Suppressor macrophage (primary cell): ENCODE results near the gene TRAPPC3.
"Not testable (repeated sequence)": the region's sequence is repeated elsewhere in the genome, so short reads cannot be mapped to it uniquely, and the experiment has no call there.

Source experiments
- DNase-seq, 4 experiments: peaks; one replicate each; pipeline ENCODE4 v3.0.0-alpha.2; 2020 to 2022

Gene TRAPPC3

GRCh38 chr1:36166136-36166535 lies 16.9 kb upstream of the TRAPPC3 start:
- peak in 2 of 4 experiments; percentile 59 to 67 for DNase-seq

DNA sequence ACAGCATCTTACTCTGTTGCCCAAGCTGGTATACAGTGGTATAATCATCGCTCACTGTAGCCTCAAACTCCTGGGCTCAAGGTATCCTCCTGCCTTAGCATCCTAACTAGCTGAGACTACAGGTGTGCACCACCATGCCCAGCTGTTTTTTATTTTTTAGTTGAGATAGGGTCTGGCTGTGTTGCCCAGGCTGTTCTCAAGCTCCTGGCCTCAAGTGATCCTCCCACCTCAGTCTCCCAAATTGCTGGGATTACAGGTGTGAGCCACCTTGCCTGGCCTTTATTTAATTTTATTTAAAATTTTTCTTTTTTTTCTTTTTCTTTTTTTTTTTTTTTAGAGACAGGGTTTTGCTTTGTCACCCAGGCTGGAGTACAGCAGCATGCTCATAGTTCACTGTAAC lies 15.9 kb upstream of the TRAPPC3 start:
- no peak for DNase-seq

DNA sequence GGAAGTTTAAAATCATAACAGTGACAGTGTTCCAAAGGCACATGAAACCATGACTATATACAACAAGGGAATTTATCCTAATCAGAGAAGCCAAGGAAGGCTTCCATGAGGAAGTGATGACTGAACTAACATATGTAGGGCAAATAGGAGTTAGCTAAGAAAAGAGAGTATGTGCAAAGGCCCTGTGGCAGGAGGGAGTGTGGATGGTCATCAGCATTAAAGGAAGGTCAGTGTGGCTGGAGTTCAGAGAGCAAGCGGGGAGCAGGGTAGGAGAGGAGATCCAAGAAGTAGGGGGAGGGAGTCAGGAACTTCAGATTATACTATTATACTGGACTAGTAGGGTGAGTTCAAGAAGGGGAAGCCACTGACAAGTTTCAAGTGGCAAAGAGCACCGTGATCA lies 15.1 kb upstream of the TRAPPC3 start:
- DNase-seq: peak in 3 of 4 experiments; percentile 46 to 59 (median 49)

DNA sequence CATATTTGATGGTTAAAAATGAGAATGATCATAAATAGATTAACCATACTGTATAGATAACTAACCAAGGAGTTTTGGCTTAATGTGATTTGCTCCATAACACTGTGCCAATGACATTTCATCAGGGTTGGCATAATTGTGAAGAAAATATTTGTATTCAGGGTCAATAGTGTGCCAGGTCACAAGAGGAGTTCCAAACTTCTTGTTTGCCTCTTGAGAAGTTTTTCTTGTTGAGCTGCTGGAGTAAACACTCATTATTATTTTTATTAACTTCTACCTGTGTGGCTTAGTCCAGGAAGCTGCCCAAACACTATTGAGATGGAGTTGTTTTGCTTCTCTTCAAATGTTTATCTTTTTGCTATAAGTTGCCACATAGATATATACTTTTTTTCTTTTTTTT lies 14.1 kb upstream of the TRAPPC3 start:
- DNase-seq: no peak

DNA sequence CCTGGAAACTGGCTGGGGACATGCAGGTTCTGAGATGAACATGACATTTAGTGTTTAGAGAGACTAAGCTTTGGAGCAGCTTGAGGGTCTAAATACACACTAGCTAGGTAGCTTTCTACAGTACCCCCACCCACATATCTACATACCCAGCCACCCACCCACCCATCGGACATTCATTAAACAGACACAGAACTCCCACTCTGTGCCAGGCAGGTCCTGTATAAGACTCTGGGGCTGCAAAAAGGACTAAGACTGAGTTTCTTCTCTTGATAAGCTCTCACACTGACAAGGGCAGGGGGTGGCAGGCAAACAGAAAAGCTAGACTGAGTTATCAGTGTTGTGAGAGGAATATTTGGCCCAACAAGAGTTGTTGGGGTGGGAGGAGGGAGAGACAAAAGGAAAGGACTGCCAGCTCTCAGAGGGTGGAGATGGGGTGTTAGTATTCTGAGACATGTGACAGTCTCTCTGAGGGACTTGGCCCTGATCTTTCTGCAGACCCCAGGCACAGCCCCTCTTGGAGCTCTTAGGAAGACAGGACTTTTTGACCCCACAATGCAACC lies 13.5 kb upstream of the TRAPPC3 start:
- no peak for DNase-seq

DNA sequence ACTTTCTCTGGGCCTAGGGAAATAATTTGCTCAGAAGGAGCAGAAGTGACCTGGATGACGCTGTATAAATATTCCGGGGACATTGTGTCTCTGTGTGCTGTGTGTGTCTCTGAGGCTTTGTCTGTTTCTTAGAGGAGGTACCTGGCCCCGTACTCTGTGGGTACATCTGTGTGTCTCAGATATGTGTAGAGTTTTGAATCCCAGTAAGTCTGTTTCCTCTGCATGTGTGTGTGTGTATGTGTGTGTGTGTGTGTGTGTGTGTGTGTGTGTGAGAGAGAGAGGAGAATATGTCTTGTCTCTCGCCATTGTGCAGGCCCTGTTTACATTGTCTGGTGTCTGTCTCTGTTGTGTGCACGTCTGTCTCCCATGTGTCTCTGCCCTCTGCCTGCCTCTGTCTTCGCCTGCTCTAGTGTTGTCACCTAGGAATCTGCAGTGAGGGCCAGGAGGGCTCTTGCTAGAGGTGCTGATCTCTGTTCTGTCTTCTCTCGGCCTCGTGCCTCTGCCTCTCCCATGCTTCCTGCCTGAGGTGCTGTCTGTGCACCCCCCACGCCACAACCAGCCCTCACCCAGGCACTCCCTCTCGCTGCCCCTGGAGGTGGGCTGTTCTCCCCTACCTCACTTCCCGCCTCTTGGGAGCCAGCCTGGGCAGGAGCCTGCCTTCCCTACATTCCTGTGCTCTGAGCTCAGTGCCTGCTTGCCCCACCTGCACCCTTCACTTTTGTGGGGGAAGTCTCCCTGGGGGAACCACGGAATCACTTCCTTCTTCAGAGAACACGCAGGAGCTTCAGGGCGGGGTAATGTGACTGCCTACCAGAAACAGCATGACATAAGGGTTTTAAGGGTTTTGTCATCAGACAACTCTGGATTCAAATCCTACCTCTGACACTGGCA lies 12.6 kb upstream of the TRAPPC3 start:
- peak; percentile 71 to 88 (median 84) for DNase-seq

DNA sequence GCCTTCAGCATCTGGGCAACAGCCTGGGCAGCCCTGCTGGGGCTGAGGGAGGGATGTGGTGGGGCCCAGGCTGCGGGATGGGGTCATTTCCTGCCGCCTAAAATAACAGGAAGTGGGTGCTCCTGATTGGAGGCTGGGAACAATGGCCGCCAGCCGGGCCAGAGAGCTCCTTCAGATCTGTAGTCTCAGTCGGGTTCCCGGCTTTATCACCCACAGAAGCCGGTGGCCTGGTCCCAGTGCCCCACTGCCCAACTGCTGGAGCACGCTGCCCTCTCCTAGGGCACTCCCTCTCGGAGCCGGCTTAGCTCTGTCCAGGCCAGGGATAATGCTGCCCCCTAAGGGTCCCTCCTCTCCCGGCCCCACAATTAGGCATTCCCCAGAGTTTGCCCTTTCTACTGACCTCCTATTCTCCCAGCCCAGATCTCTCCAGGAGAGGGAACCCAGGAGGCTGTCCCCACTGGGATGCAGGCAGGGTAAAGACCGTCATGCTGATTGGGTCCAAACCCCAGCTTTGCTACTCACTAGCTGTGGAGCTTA lies 11.7 kb upstream of the TRAPPC3 start:
- peak; percentile 72 to 86 (median 82) for DNase-seq

DNA sequence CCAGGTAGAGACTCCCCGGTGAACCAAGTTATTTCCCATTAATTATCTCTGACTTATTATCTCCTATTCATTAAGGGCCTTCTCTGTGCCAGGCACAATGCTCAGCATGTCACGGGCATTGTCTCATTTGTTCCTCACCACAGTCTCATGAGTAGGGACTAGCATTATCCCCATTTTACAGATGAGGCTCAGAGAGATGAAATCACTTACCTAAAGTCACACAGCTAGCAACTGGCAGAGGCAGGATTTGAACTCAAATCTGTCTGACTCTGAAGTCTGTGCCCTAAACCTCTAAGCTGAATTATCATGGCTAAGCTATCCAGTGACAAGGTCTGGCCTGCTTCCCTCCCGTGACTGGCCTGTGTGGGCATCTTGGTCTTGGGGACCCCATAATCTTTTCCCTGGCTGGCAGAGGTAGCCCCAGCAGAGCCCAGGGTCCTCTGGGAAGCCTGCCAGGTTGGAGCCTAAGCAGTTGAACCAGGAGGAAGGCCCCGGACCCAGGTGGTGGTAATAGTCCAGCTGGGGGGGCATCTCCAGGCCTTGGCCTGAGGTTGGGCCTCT lies 11.2 kb upstream of the TRAPPC3 start:
- no peak for DNase-seq

GRCh38 chr1:36159614-36160387 lies 10.5 kb upstream of the TRAPPC3 start:
- no peak for DNase-seq

GRCh38 chr1:36158827-36159252 lies 9.6 kb upstream of the TRAPPC3 start:
- not testable (repeated sequence) for DNase-seq

- peak in 3 of 4 experiments; percentile 51 to 61 (median 59) for DNase-seq
These were observed 8.9 kb upstream of the TRAPPC3 start for GRCh38 chr1:36157973-36158826.

GRCh38 chr1:36157115-36157903 lies 8.0 kb upstream of the TRAPPC3 start:
- DNase-seq: peak in 3 of 4 experiments; percentile 50 to 64 (median 54)

DNA sequence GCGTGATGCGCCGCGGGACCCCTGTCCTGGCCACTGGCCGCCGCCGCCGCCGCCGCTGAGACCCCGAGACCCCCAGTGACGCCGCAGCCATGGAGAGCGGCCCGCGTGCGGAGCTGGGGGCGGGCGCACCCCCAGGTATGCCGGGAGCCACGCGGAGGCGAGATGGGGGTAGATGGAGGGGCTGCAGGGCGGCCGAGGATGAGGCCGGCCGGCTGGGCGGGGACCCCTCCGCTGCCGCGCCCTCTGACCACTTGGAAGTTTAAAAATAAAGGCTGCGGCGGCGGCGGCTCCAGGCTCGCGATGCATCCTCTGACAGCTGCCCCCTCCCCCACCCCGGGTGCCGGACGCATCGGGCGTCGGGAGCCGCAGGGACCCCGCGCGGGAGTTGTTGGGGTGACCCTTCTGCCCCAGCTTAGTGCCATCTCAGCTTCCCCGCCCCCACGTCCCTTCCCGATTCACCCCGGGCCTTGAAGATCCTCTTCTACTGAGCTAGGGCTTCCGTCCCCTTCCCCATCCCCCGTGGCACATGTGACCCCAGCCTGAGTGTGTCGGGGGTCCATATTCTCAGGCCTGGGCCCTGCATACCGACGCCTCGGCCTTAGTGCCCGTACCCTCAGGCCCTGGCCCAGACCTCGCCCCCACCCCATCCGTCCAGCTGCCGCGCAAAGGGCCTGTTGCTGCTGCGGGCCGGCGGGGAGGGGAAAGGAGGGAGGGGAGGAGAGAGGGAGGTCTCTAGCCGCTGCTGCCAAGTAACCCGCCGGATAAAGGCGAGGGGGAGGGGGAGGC lies 7.2 kb upstream of the TRAPPC3 start:
- DNase-seq: peak; percentile 63 to 85 (median 76)

GRCh38 chr1:36155408-36156328 lies 6.4 kb upstream of the TRAPPC3 start, which contains the start of gene MAP7D1:
Gene MAP7D1 (plus strand): TSS chr1:36156160. CDS start chr1:36156418, 258 bp downstream.
- peak; percentile 88 to 95 (median 93) for DNase-seq

GRCh38 chr1:36154765-36155407 lies 5.6 kb upstream of the TRAPPC3 start:
- no peak for DNase-seq

DNA sequence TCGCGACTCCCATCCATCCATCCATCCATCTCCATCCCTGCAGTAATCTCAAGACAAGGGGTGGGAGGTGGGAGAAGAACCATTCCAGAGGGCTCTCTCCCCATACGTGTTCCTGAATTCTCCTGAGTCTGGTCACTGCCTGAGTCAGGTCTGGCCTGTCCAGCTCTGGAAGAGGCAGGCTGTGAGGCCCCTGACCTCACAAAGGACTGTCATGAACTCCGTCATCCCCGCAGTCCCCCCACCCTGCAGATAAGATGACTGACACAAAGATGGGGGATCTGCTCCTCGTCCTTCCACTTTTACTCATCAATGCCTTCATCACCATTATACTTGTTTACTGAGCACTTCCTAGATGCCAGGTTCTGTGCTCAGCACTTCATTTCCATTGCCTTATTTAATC lies 5.0 kb upstream of the TRAPPC3 start:
- no peak for DNase-seq

- no peak for DNase-seq
These were observed 4.2 kb upstream of the TRAPPC3 start for GRCh38 chr1:36153476-36153875.

DNA sequence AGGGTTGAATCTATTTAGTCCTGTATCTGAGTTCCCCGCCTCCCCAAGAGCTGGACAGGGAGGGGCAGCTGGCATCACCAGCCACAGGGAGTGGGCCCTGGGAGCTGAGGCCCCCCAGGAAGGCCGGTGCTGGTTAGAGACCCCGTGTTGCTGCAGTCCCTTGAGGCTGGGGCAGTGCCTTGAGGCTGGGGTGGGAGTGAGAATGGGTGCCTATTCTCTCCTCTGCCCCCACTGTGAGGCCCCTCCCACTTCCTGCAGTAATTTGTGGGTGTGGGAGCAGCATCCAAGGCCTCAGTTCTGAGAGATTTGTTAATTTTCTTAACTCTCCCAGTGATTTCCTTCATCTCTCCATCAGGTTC lies 2.5 kb upstream of the TRAPPC3 start:
- DNase-seq: peak in 3 of 4 experiments; percentile 65 to 79 (median 69)
